Skeletal muscle cell (primary cell): Measurements from ENCODE around the gene SPATA25.

ENCODE experiments used
- DNase-seq: peaks from one replicate; pipeline ENCODE4 v3.0.0-alpha.2; 2010; ENCODE audit warnings: low read depth
- H3K4me3 ChIP-seq: 2 replicates; pipeline ENCODE4 v1.5.1; 2011; ENCODE audit warnings: low read depth, mild to moderate bottlenecking, control low read depth, low read length, moderate library complexity

SPATA25 gene

DNA sequence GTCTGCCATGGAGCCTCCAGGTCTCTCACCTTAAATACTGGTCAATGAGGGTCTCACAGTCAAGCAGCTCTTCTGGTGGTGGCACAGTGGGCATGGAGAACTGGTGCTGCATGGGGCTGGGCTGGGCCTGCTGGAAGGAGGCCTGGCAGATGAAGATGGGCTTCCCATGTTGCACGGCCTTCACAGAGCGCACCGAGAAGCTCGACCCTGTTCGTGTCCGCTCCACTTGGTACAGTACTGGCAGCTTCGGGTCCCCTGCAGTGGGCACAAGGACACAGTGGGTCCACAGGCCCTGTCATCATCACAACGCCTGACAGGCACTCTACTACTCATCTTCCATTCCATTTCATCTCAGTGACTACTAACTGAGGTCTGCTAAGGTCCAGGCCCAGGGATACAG lies 39.0 kb downstream of the SPATA25 start:
- H3K4me3 ChIP-seq = no peak overlapping the region
- no peak for DNase-seq

- no peak overlapping the region for H3K4me3 ChIP-seq
- no peak for DNase-seq
Observed at GRCh38 chr20:45845452-45845851, 42.0 kb downstream of the SPATA25 start.

GRCh38 chr20:45843506-45843905 lies 43.9 kb downstream of the SPATA25 start:
- H3K4me3 ChIP-seq = no peak overlapping the region
- no peak for DNase-seq

DNA sequence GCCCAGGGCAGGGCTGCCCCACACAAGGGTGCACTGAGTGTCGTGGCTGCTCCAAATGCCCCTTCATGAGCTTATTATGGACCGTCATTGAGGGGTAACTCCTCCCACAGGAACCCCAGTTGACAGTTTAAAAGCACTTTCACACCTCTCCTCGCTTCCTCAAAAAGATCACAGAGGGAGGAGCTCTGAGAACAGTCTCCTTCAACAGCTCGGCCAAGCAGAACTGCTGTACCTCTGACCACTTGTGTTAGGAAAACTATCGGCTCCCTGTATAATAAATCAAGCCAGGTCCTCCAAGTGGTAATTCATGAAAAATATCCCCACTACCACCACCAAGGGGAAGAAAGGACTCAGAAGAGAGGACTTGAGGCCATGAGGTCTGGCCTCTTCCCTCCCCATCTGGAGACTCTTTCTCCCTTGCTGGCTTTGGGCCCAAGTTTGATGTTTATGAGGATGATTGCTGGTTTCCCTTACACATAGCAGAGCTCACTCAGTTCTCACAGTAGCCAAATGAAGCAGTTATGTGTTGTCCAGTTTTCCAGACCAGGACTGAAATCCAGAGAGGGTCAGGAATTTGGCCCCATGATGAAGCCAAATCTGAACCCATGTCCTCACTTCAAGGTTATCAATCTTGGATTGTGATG lies 45.1 kb downstream of the SPATA25 start:
- DNase-seq = no peak
- H3K4me3 ChIP-seq = no peak overlapping the region

- DNase-seq = no peak
- no peak overlapping the region for H3K4me3 ChIP-seq
Observed at GRCh38 chr20:45841407-45842129, 45.9 kb downstream of the SPATA25 start.

DNA sequence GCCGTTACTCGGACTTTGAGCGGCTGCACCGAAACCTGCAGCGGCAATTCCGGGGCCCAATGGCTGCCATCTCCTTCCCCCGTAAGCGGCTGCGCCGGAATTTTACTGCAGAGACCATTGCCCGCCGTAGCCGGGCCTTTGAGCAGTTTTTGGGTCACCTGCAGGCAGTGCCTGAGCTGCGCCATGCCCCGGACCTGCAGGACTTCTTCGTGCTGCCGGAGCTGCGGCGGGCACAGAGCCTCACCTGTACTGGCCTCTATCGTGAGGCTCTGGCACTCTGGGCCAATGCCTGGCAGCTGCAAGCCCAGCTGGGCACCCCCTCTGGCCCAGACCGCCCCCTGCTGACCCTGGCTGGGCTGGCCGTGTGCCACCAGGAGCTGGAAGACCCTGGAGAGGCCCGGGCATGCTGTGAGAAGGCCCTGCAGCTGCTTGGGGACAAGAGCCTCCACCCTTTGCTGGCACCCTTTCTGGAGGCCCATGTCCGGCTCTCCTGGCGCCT lies 46.7 kb downstream of the SPATA25 start:
- H3K4me3 ChIP-seq = no peak overlapping the region
- no peak for DNase-seq

- no peak for DNase-seq
- no peak overlapping the region for H3K4me3 ChIP-seq
Observed at GRCh38 chr20:45836841-45837240, 50.6 kb downstream of the SPATA25 start.
